Suprapubic skin (tissue), 4 donors: ENCODE data around the gene SH3BP5. TPM values are rescaled to one million over a fixed set of nuclear protein-coding genes. Genes with fewer than 3 reads are reported as not detected.

ENCODE experiments used
- DNase-seq, 2 donors: peaks; one replicate each; pipeline ENCODE4 v3.0.0-alpha.2; 2019; ENCODE audit warnings: low spot score in 2 of 2
- H3K27ac ChIP-seq: fragments of 200-600 bp; sonication (generic); one replicate; pipeline ENCODE4 v1.5.1; 2019
- H3K27me3 ChIP-seq: fragments of 200-600 bp; sonication (generic); one replicate; pipeline ENCODE4 v1.5.1; 2019
- H3K36me3 ChIP-seq: fragments of 200-600 bp; sonication (generic); one replicate; pipeline ENCODE4 v1.5.1; 2019
- H3K4me1 ChIP-seq: fragments of 200-600 bp; sonication (generic); one replicate; pipeline ENCODE4 v1.5.1; 2019
- H3K4me3 ChIP-seq: fragments of 200-600 bp; sonication (generic); one replicate; pipeline ENCODE4 v1.5.1; 2019; ENCODE audit warnings: mild to moderate bottlenecking
- H3K9me3 ChIP-seq: fragments of 200-600 bp; sonication (generic); one replicate; pipeline ENCODE4 v1.5.1; 2019
- CTCF ChIP-seq, 2 donors: fragments of 200-600 bp in 1 of 2; fragments of 450-650 bp in 1 of 2; sonication (generic) in 1 of 2; IDR thresholded peaks; one replicate each; pipeline ENCODE4 v1.5.1; 2016 to 2019; ENCODE audit warnings: antibody characterized with exemption in 2 of 2, mild to moderate bottlenecking in 1 of 2, moderate library complexity in 1 of 2
- EP300 ChIP-seq: sonication (generic); formaldehyde crosslinking; IDR thresholded peaks from one replicate; pipeline ENCODE4 v1.6.1; 2017; ENCODE audit warnings: antibody characterized with exemption
- POLR2A ChIP-seq, 2 donors: fragments of 450-650 bp; IDR thresholded peaks; one replicate each; pipeline ENCODE4 v1.6.1; 2017; ENCODE audit warnings: antibody characterized with exemption in 2 of 2, mild to moderate bottlenecking in 2 of 2, moderate library complexity in 2 of 2
- POLR2AphosphoS5 ChIP-seq, 3 donors: sonication (generic); formaldehyde crosslinking; IDR thresholded peaks; one replicate each; pipeline ENCODE4 v1.6.1; 2017; ENCODE audit warnings: antibody characterized with exemption in 3 of 3
- WGBS: methylation state at CpG from one replicate; pipeline ENCODE4 v1.1.5; 2018; 5-methylcytosine and 5-hydroxymethylcytosine counted together
- total RNA-seq, 4 donors: library from RNA; depleted of rRNA; stranded (reverse); fragments of >200 nt; gene quantifications; one replicate each; pipeline ENCODE4 v1.1.0, GENCODE V29; 2016

SH3BP5 gene
- total RNA-seq, 4 donors from 2014 or later = 11.2 to 27.0 (median 17.8) TPM

- no peak overlapping the region for H3K4me3 ChIP-seq
- no peaks in the 10 kb centered on the region for H3K27me3 ChIP-seq
- DNase-seq = no peak
- WGBS = 85% methylated on average over 13 of the region's 13 CpGs
- H3K36me3 ChIP-seq = no peaks in the 10 kb centered on the region
- no peaks in the 10 kb centered on the region for H3K9me3 ChIP-seq
- no peak for TF ChIP-seq POLR2AphosphoS5 (IDR thresholded peaks at IDR 0.05)
- no peak for TF ChIP-seq EP300
- no peak for TF ChIP-seq CTCF (IDR thresholded peaks at IDR 0.05)
- TF ChIP-seq POLR2A (IDR thresholded peaks at IDR 0.05) = no peak
- H3K27ac ChIP-seq = no peak overlapping the region
- H3K4me1 ChIP-seq = peaks cover 43% of the 10 kb centered on the region
Observed at GRCh38 chr3:15266510-15267376, 65.6 kb downstream of the SH3BP5 start.

GRCh38 chr3:15265655-15266509, 66.5 kb downstream of the SH3BP5 start:
- no peak for TF ChIP-seq POLR2A (IDR thresholded peaks at IDR 0.05)
- TF ChIP-seq POLR2AphosphoS5 (IDR thresholded peaks at IDR 0.05) = no peak
- TF ChIP-seq CTCF (IDR thresholded peaks at IDR 0.05) = no peak
- TF ChIP-seq EP300 = no peak
- WGBS = 85% methylated on average over 19 of the region's 19 CpGs
- H3K4me1 ChIP-seq = peaks cover 51% of the 10 kb centered on the region
- no peak overlapping the region for H3K4me3 ChIP-seq
- H3K9me3 ChIP-seq = no peaks in the 10 kb centered on the region
- H3K36me3 ChIP-seq = peaks cover 4% of the 10 kb centered on the region
- no peak for DNase-seq
- no peaks in the 10 kb centered on the region for H3K27me3 ChIP-seq
- H3K27ac ChIP-seq = peak overlapping the region; percentile 18

- H3K36me3 ChIP-seq = peaks cover 18% of the 10 kb centered on the region
- WGBS = 53% methylated on average over 2 of the region's 2 CpGs
- DNase-seq = no peak
- no peaks in the 10 kb centered on the region for H3K9me3 ChIP-seq
- TF ChIP-seq POLR2A (IDR thresholded peaks at IDR 0.05) (no peak), EP300 (no peak), POLR2AphosphoS5 (IDR thresholded peaks at IDR 0.05) (no peak)
- H3K27ac ChIP-seq = peak overlapping the region; percentile 29
- no peaks in the 10 kb centered on the region for H3K27me3 ChIP-seq
- peaks cover 44% of the 10 kb centered on the region for H3K4me1 ChIP-seq
- no peak overlapping the region for H3K4me3 ChIP-seq
Observed at GRCh38 chr3:15264486-15264885, 67.9 kb downstream of the SH3BP5 start.

- DNase-seq = no peak
- peak overlapping the region; percentile 2 for H3K27ac ChIP-seq
- peaks cover 39% of the 10 kb centered on the region for H3K4me1 ChIP-seq
- H3K4me3 ChIP-seq = no peak overlapping the region
- no peaks in the 10 kb centered on the region for H3K27me3 ChIP-seq
- WGBS = 73% methylated on average over 2 of the region's 2 CpGs
- no peaks in the 10 kb centered on the region for H3K9me3 ChIP-seq
- TF ChIP-seq POLR2A (IDR thresholded peaks at IDR 0.05) (no peak), EP300 (no peak), CTCF (IDR thresholded peaks at IDR 0.05) (no peak), POLR2AphosphoS5 (IDR thresholded peaks at IDR 0.05) (no peak)
- peaks cover 23% of the 10 kb centered on the region for H3K36me3 ChIP-seq
Observed at GRCh38 chr3:15263926-15264325, 68.5 kb downstream of the SH3BP5 start.

- 76% methylated on average over 4 of the region's 4 CpGs for WGBS
- H3K27me3 ChIP-seq = no peaks in the 10 kb centered on the region
- no peak for TF ChIP-seq POLR2AphosphoS5 (IDR thresholded peaks at IDR 0.05)
- no peak for TF ChIP-seq POLR2A (IDR thresholded peaks at IDR 0.05)
- TF ChIP-seq EP300 = no peak
- TF ChIP-seq CTCF (IDR thresholded peaks at IDR 0.05) = no peak
- no peak overlapping the region for H3K4me3 ChIP-seq
- H3K9me3 ChIP-seq = no peaks in the 10 kb centered on the region
- H3K36me3 ChIP-seq = peaks cover 31% of the 10 kb centered on the region
- H3K4me1 ChIP-seq = peaks cover 31% of the 10 kb centered on the region
- DNase-seq = no peak
- H3K27ac ChIP-seq = no peak overlapping the region
Observed at GRCh38 chr3:15263120-15263519, 69.3 kb downstream of the SH3BP5 start.
